PFSK-1 (cell line): ENCODE measurements around the gene PEX13.

Source experiments
- FOXP2 ChIP-seq: optimal IDR thresholded peaks from 2 replicates; pipeline ENCODE3; 2011; ENCODE audit warnings: borderline replicate concordance, control low read depth, inconsistent platforms; ENCODE audit not compliant: insufficient read depth; ENCODE audit errors: extremely low read length, extremely low read depth
- POLR2AphosphoS5 ChIP-seq: IDR thresholded peaks from 2 replicates; pipeline ENCODE4 v1.6.1; 2012; ENCODE audit warnings: low read depth, mild to moderate bottlenecking, control low read depth, low read length, moderate library complexity
- SIN3A ChIP-seq: IDR thresholded peaks from 2 replicates; pipeline ENCODE4 v1.6.1; 2012; ENCODE audit warnings: mild to moderate bottlenecking, low read length, moderate library complexity, borderline replicate concordance; ENCODE audit not compliant: insufficient read depth
- TAF1 ChIP-seq: IDR thresholded peaks from 2 replicates; pipeline ENCODE4 v1.6.1; 2012; ENCODE audit warnings: low read length, control low read depth, borderline replicate concordance; ENCODE audit not compliant: insufficient read depth
- TF ChIP-seq, protein P1 (sequence below), 2 experiments: IDR thresholded peaks; 2 replicates each; pipeline versions ENCODE4 v1.6.1 to v1.8.0; 2011 to 2012; ENCODE audit warnings: low read depth in 2 of 2, low read length in 2 of 2, control low read depth in 1 of 2, inconsistent platforms in 1 of 2, mild to moderate bottlenecking in 1 of 2, moderate library complexity in 1 of 2; ENCODE audit not compliant: insufficient read depth in 1 of 2

PEX13 gene

DNA sequence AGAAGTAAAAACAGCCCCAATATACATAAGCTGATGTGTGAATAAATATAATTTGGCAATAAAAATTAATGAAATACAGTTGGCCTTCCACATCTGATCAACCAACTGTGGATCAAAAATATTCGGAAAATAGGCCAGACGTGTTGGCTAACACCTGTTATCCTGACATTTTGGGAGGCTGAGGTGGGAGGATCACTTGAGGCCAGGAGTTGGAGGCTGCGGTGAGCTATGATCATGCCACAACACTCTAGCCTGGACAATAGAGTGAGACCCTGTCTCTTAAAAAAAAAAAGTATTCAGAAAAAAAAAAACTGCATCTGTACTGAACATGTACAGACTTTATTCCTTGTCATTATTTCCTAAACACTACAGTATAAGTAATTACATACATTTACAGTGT, 12.0 kb downstream of the PEX13 start:
- TF ChIP-seq POLR2AphosphoS5: no peak
- TF ChIP-seq SIN3A: no peak
- no peak for TF ChIP-seq FOXP2
- TF ChIP-seq TAF1: no peak
- TF ChIP-seq, protein P1, sequence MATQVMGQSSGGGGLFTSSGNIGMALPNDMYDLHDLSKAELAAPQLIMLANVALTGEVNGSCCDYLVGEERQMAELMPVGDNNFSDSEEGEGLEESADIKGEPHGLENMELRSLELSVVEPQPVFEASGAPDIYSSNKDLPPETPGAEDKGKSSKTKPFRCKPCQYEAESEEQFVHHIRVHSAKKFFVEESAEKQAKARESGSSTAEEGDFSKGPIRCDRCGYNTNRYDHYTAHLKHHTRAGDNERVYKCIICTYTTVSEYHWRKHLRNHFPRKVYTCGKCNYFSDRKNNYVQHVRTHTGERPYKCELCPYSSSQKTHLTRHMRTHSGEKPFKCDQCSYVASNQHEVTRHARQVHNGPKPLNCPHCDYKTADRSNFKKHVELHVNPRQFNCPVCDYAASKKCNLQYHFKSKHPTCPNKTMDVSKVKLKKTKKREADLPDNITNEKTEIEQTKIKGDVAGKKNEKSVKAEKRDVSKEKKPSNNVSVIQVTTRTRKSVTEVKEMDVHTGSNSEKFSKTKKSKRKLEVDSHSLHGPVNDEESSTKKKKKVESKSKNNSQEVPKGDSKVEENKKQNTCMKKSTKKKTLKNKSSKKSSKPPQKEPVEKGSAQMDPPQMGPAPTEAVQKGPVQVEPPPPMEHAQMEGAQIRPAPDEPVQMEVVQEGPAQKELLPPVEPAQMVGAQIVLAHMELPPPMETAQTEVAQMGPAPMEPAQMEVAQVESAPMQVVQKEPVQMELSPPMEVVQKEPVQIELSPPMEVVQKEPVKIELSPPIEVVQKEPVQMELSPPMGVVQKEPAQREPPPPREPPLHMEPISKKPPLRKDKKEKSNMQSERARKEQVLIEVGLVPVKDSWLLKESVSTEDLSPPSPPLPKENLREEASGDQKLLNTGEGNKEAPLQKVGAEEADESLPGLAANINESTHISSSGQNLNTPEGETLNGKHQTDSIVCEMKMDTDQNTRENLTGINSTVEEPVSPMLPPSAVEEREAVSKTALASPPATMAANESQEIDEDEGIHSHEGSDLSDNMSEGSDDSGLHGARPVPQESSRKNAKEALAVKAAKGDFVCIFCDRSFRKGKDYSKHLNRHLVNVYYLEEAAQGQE (IDR thresholded peaks at IDR 0.05; ENCODE audit: insufficient read depth in 1 of 2, low read depth in 2 of 2, low read length in 2 of 2): no peak

DNA sequence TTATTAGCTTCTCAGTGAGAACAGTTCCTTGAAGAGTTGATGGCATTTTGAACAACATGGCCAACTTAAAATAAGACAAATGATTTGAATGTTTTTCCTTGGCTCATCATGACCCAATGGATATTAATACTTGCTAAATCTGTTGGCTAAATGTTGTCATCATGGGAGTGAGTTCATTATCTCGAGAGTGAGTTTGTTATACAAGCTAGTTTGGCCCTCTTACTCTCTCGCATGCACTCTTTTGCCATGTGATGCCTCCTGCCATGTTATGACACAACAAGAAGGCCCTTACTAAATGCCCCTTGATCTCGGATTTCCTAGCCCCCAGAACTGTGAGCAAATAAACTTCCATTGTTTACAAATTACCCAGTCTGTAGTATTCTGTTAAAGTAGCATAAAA, 25.3 kb downstream of the PEX13 start:
- TF ChIP-seq, protein P1 (IDR thresholded peaks at IDR 0.05; ENCODE audit: insufficient read depth in 1 of 2, low read depth in 2 of 2, low read length in 2 of 2): no peak
- TF ChIP-seq FOXP2: no peak
- no peak for TF ChIP-seq TAF1
- no peak for TF ChIP-seq POLR2AphosphoS5
- no peak for TF ChIP-seq SIN3A

DNA sequence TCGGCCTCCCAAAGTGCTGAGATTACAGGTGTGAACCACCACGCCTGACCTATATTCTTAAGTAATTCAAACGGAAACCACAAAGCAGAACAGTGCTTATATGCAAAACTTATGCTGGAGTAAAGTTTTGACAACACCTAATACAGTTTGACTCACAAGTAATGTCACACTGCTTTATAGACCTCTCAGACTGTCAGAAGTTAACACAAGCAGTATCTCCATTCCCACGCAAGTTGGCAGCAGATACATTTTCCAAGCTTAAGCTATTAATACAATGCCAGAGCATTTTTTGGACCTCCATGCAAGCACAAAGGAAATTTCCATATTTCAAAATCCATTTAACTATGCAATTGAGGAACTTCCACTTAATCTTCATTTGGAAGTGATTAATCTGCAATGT, 27.1 kb downstream of the PEX13 start:
- TF ChIP-seq FOXP2 (no peak), TAF1 (no peak), SIN3A (no peak), POLR2AphosphoS5 (no peak)
- TF ChIP-seq, protein P1 (IDR thresholded peaks at IDR 0.05; ENCODE audit: insufficient read depth in 1 of 2, low read depth in 2 of 2, low read length in 2 of 2): no peak

DNA sequence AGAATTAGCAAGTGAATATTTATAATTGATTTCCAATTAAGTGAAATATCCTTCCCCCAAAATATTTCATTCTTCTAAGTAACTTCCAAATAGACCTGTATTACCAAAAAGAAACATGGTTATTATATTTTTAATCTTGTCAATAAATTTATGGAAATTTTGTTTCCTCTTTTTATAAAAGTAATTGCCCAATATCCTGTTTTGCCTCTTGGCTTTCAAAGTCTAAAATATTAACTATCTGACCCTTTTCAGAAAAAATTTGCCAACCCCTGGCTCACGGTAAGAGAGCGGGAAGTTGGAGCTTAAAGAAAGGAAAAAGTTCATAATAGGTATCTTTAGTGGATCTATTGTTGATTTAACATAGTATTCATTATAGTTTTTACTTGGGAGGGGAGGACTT, 27.7 kb downstream of the PEX13 start:
- TF ChIP-seq POLR2AphosphoS5: no peak
- TF ChIP-seq, protein P1 (IDR thresholded peaks at IDR 0.05; ENCODE audit: insufficient read depth in 1 of 2, low read depth in 2 of 2, low read length in 2 of 2): no peak
- TF ChIP-seq SIN3A: no peak
- TF ChIP-seq FOXP2: no peak

DNA sequence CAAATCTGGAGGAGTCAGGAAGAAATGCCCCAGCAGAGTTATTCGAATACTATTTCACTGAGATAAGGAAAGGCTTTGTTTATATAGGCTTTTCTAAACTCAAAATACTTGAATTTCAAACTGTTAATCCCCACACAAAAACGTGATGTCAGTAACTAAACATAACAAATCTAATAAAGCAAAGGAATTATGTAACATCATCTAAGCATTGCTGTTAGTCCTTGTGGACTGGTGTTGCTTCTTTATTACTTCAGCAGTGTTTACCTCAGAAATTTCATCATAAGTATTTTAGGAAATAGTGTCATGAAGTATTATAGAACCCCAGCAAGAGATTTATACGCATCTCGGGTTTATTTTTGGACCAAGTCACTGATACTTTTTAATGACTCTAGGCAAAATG, 28.5 kb downstream of the PEX13 start:
- TF ChIP-seq TAF1 (no peak), FOXP2 (no peak), POLR2AphosphoS5 (no peak), SIN3A (no peak)
- TF ChIP-seq, protein P1 (IDR thresholded peaks at IDR 0.05; ENCODE audit: insufficient read depth in 1 of 2, low read depth in 2 of 2, low read length in 2 of 2): no peak
